Activated CD4-positive, alpha-beta T cell treated with anti-CD3 and anti-CD28 coated beads, Interleukin-2, amount 10 ng/mL, durations not matched to agents 7 days and 5 days (primary cell): Measurements from ENCODE around the gene NVL. TPM values are rescaled to one million over a fixed set of nuclear protein-coding genes. Genes with fewer than 3 reads are reported as not detected.
A peak's percentile ranks its signal among the peaks of the same experiment; 100 is the strongest.

Experiments used
- CTCF ChIA-PET: fragments of 350-600 bp; sonication (Branson Sonifier 250); formaldehyde crosslinking; loops from one replicate; lab custom pipeline; 2021; ENCODE audit warnings: antibody characterized with exemption; lab: Charles Lee
- POLR2A ChIA-PET: fragments of 350-600 bp; sonication (Branson Sonifier 250); formaldehyde crosslinking; loops from one replicate; lab custom pipeline; 2021; ENCODE audit warnings: antibody characterized with exemption; lab: Charles Lee
- DNase-seq: peaks from one replicate; pipeline ENCODE4 v3.0.0-alpha.2; 2020
- H3K27ac Mint-ChIP-seq: one replicate; pipeline ENCODE4 v1.8.0; 2021; ENCODE audit warnings: mild to moderate bottlenecking, moderate library complexity, mixed read lengths
- H3K27me3 Mint-ChIP-seq: one replicate; pipeline ENCODE4 v1.8.0; 2021; ENCODE audit warnings: mixed read lengths
- H3K36me3 Mint-ChIP-seq: one replicate; pipeline ENCODE4 v1.8.0; 2021; ENCODE audit warnings: low read depth, mixed read lengths
- H3K4me1 Mint-ChIP-seq: one replicate; pipeline ENCODE4 v1.8.0; 2021; ENCODE audit warnings: mixed read lengths
- H3K4me3 Mint-ChIP-seq: one replicate; pipeline ENCODE4 v1.8.0; 2021; ENCODE audit warnings: mild to moderate bottlenecking, moderate library complexity, mixed read lengths
- H3K9me3 Mint-ChIP-seq: one replicate; pipeline ENCODE4 v1.8.0; 2021; ENCODE audit warnings: mixed read lengths
- total RNA-seq, 2 experiments: library from RNA; stranded (reverse); gene quantifications; one replicate each; pipeline ENCODE4 v1.2.3, GENCODE V29; 2021

Gene NVL
- 10 to 100 TPM; 41.6 to 43.5 TPM for total RNA-seq

DNA sequence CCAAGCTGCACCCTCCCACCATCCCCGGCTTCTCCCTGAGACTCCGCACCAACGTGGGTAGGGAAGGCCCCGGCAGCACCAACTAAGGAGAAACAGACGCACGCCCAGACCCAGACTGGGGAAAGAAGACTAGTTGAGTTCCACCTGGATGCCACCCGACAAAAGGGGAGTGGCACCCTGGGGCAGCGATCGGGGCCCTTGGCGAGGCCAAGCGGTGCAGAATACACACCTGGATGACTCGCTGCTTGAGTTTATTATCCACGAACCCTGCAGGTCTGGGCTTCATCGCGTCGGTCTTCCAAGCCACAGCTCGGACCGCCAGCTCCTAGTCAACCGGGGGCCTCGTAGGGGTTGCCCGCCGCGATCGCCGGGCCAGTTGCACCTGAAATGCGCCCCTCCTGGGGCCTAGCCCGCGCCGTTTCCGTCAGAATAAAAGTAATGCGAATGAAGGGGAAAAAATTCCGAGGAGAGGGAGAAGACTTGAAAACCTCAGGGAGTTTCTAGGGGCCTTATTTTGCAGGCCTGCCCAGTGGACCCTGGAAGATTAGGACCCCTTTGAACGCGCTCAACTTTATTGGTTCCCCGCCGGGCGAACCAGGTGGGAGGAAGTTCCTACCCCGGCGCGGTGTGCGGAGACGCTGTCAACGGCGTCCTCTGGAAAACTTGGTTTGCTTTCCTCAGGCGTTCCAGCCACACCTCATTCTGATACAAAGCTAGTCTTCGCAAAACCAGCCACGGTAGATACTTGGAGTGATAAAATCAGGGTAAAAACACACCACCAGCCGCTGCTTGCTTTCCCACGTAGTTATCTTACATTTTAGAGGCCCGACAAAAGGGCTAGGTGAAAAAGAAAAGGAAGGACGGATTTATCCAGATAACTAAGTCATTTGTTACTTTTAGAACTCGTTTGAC lies at the start of gene NVL:
TSS of gene NVL (minus strand) at position 331 of the 912 bp plus-strand sequence. CDS start at position 286, 45 bp downstream.
- H3K4me1 Mint-ChIP-seq, result peaks cover 55% of the 10 kb centered on the region
- ChIA-PET POLR2A (interaction anchor here (0.6 kb wide), 1 partner anchor 66 kb away, joined by 3 read pairs; no protein-coding TSS in a partner anchor), CTCF (interaction anchor here (1.0 to 1.6 kb wide), 5 partner anchors 34 to 214 kb away, joined by 3 to 4 read pairs (median 3); no protein-coding TSS in a partner anchor)
- peak; percentile 86 for DNase-seq
- peak within 1 kb of the TSS; percentile 98 for H3K4me3 Mint-ChIP-seq
- peaks cover 5% of the 10 kb centered on the region for H3K36me3 Mint-ChIP-seq
- H3K9me3 Mint-ChIP-seq, result peaks cover 3% of the 10 kb centered on the region
- peak within 1 kb of the TSS; percentile 100 for H3K27ac Mint-ChIP-seq
- no peaks in the 10 kb centered on the region for H3K27me3 Mint-ChIP-seq

DNA sequence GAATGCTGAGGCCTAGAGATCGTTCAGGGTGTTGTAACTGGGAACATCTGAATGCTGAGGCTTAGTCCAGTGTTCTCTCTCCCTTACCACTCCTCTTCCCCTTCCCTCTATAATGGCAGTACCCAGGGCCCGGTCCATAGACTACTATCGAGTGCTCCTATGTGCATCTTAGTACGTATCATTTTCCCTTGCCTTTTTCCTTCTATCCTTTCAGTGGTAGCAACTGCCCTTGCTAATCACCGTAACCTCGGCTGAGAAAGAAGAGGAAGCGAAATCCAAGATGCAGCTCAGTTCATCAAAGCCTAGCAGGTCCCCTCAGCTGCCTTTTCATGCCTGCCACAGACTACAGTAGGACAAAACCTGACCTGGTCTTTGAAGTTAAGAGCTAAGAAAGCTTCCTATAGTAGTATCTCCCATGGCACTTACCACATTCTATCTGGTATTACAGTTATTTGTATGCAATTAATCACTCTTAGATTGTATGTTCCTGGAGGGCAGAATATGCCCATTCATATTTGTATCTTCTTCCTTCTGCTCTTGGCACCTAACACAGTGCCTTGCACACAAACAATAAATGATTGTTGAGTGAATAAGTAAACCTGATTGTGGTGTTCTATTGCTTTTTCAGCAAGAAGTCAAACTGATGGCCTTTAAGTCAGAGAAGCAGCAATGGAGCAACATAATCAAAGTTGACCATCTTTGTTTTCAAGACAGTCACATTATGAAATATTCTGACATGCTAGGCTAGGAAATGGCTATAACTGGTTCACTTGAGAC lies 49.1 kb upstream of the NVL start:
- Mint-ChIP-seq H3K9me3 (no peaks in the 10 kb centered on the region), H3K27me3 (no peaks in the 10 kb centered on the region), H3K36me3 (peaks cover 82% of the 10 kb centered on the region), H3K4me3 (peak overlapping the region; percentile 62), H3K4me1 (peaks cover 89% of the 10 kb centered on the region), H3K27ac (peak overlapping the region; percentile 82)
- no peak for DNase-seq
- CTCF ChIA-PET, result interaction anchor here (1.5 kb wide), 1 partner anchor 11 kb away, joined by 4 read pairs; no protein-coding TSS in a partner anchor
- POLR2A ChIA-PET, result no interaction called here

DNA sequence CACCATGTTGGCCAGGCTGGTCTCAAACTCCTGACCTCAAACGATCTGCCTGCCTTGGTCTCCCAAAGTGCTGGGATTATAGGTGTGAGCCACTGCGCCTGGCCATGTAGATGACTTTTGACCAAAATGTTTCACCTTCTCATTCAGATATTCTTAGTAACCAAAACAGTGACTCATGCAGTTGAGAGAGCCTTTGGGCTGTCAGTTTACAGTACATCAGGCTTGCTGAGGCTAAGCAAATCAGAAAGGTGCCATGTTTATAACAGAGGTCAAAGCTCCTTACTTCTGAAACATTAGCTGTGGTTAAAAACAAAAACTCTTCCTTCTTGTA lies 47.7 kb upstream of the NVL start:
- Mint-ChIP-seq H3K9me3 (no peaks in the 10 kb centered on the region), H3K4me3 (no peak overlapping the region), H3K4me1 (peaks cover 89% of the 10 kb centered on the region), H3K27me3 (no peaks in the 10 kb centered on the region), H3K36me3 (peaks cover 86% of the 10 kb centered on the region), H3K27ac (peak overlapping the region; percentile 87)
- DNase-seq, result peak; percentile 22
- ChIA-PET CTCF (interaction anchor here (0.6 to 2.0 kb wide), 6 partner anchors 13 to 259 kb away, joined by 3 to 5 read pairs (median 3); no protein-coding TSS in a partner anchor), POLR2A (no interaction called here)

DNA sequence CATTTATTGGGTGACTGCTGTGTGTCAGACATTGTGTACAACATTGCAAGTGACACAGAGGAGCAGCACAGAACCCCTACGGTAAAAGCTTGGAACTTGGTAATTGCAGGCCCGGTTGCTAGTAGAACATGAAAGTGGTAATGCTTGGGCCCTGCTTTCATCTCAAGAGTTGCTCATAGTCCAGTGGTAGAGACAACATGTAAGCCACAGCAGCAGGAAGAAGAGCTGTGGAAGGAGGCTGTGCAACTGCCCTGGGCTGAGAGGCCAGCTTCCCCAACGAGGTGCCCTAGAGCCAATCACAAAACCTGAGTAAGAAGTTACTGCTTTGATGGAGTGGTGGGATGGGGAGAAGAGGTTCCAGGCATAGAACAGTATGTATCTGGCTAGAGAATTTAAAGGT lies 45.1 kb upstream of the NVL start:
- H3K36me3 Mint-ChIP-seq, result peaks cover 84% of the 10 kb centered on the region
- CTCF ChIA-PET, result interaction anchor here (0.6 to 1.7 kb wide), 4 partner anchors 9 to 236 kb away, joined by 3 to 4 read pairs (median 4); no protein-coding TSS in a partner anchor
- peaks cover 66% of the 10 kb centered on the region for H3K4me1 Mint-ChIP-seq
- no peak for DNase-seq
- POLR2A ChIA-PET, result interaction anchor here (0.7 kb wide), 1 partner anchor 166 kb away, joined by 23 read pairs; no protein-coding TSS in a partner anchor
- H3K9me3 Mint-ChIP-seq, result no peaks in the 10 kb centered on the region
- H3K27ac Mint-ChIP-seq, result peak overlapping the region; percentile 81
- H3K4me3 Mint-ChIP-seq, result no peak overlapping the region
- no peaks in the 10 kb centered on the region for H3K27me3 Mint-ChIP-seq

DNA sequence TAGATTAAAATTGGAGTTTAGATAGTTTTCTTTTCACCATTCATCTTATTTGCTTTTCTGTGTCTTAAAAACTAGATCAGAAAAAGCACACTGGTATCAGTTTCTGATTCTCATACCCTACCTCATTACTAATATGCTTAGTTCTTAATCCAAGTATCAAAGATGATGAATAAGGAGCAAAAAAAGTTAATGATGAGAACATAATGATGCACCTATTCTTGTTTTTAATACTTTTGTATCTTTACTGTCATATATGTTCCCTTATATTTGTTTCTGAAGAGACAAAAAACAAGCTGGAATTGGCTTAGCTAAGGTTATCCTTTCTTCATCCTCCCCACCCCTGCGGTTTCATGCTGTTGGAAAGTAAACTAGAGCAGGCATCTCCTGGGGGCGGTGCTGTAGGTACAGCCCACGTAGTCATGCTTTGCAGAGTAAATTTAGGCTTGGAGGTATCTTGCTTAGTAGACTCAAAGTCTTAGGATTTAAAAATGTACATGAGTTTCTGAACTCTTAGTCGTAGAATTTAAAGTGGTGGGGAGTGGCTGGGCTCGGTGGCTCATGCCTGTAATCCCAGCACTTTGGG lies 43.1 kb upstream of the NVL start:
- Mint-ChIP-seq H3K4me1 (peaks cover 51% of the 10 kb centered on the region), H3K9me3 (no peaks in the 10 kb centered on the region), H3K27me3 (no peaks in the 10 kb centered on the region), H3K27ac (peak overlapping the region; percentile 57), H3K4me3 (no peak overlapping the region), H3K36me3 (peaks cover 83% of the 10 kb centered on the region)
- CTCF ChIA-PET, result interaction anchor here (0.6 to 1.0 kb wide), 2 partner anchors 9 to 1647 kb away, joined by 3 read pairs; no protein-coding TSS in a partner anchor
- POLR2A ChIA-PET, result no interaction called here
- DNase-seq, result no peak

DNA sequence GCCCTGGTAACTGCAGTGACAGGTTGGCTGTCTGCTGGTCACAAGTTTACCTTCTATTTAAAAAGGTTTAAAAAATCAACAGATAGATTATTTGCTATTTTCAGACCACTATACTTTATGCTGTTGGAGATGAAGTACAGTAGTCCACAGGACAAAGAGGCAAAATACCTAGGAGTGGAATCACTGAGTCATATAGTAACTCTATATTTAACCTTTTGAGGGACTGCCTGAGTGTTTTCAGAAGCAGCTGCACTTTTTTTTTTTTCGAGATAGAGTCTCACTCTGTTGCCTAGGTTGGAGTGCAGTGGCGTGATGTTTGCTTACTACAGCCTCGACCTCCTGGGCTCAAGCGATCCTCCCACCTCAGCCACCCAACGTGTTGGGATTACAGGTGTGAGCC lies 38.4 kb upstream of the NVL start:
- ChIA-PET POLR2A (no interaction called here), CTCF (interaction anchor here (0.6 to 1.7 kb wide), 4 partner anchors 9 to 74 kb away, joined by 3 to 5 read pairs (median 4); no protein-coding TSS in a partner anchor)
- no peak overlapping the region for H3K27ac Mint-ChIP-seq
- H3K4me1 Mint-ChIP-seq, result peaks cover 22% of the 10 kb centered on the region
- H3K9me3 Mint-ChIP-seq, result no peaks in the 10 kb centered on the region
- no peak overlapping the region for H3K4me3 Mint-ChIP-seq
- H3K36me3 Mint-ChIP-seq, result peaks cover 73% of the 10 kb centered on the region
- H3K27me3 Mint-ChIP-seq, result no peaks in the 10 kb centered on the region
- DNase-seq, result no peak

DNA sequence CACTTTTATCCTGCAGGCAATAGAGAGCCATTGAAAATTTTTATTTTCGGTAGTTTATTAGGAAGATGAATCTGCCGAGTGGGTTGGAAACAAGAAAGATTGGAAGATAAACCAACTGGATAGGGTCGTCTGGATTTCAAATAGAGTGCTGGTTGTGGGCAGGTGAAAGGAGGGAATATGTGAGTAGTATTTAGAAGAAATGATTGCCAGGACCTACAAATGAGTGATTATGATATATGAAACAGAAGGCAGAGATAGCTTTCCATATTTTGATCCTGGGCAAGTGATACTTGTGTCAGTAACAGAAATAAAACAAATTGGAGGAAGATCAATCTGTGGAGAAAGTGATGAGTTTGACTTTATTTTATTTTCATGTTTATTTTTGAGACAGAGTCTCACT lies 29.2 kb upstream of the NVL start:
- Mint-ChIP-seq H3K9me3 (no peaks in the 10 kb centered on the region), H3K4me3 (no peak overlapping the region), H3K4me1 (peaks cover 53% of the 10 kb centered on the region), H3K27me3 (no peaks in the 10 kb centered on the region), H3K27ac (no peak overlapping the region), H3K36me3 (peaks cover 39% of the 10 kb centered on the region)
- ChIA-PET POLR2A (no interaction called here), CTCF (no interaction called here)
- DNase-seq, result no peak

DNA sequence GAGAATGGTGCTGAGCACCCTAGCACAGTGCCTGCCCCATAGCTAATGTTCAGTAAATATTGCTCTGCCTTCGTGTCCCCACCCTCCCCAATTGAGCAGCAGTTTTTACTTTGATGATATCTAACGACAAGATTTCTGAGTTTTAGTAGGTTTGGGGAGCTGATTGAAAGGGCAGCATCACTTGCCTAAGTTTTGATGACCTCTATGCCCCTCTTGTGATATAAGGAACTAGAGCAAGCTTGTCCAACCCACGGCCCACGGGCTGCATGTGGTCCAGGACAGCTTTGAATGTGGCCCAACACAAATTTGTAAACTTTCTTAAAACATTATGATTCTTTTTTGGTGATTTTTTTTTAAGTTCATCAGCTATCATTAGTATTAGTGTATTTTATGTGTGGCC lies 28.3 kb upstream of the NVL start:
- Mint-ChIP-seq H3K27me3 (no peaks in the 10 kb centered on the region), H3K36me3 (peaks cover 31% of the 10 kb centered on the region), H3K27ac (no peak overlapping the region), H3K4me1 (peaks cover 53% of the 10 kb centered on the region), H3K4me3 (peak overlapping the region; percentile 87), H3K9me3 (no peaks in the 10 kb centered on the region)
- ChIA-PET POLR2A (no interaction called here), CTCF (interaction anchor here (0.6 to 1.6 kb wide), 7 partner anchors 13 to 612 kb away, joined by 3 to 4 read pairs (median 3); no protein-coding TSS in a partner anchor)
- DNase-seq, result no peak

DNA sequence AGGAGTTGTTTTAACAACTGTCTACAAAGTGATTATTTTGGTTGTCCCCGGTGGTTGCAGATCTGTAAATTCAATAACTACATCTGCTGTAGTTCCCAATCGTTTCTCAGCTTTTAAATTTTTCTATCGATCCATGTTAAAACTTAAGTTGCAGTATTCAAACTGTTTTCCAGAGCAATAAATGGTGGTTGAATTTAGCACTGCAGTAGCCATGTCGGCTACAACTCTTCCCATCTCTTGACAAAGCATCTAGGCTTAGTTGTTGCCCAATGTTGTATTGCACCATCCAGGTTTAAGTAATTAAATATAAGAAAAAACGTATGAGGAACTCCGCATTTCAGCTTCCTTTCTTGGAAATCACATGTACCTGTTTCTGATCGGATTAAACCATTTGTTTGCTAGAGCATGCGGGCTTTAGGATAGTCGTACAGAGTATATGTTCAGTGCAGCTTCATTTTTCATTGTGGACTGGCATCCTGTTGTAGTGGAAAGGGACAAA lies 27.7 kb upstream of the NVL start:
- Mint-ChIP-seq H3K4me3 (peak overlapping the region; percentile 87), H3K4me1 (peaks cover 50% of the 10 kb centered on the region), H3K27ac (peak overlapping the region; percentile 80), H3K36me3 (peaks cover 27% of the 10 kb centered on the region), H3K27me3 (no peaks in the 10 kb centered on the region), H3K9me3 (no peaks in the 10 kb centered on the region)
- ChIA-PET CTCF (interaction anchor here (0.9 to 1.6 kb wide), 4 partner anchors 14 to 612 kb away, joined by 3 to 4 read pairs (median 3); no protein-coding TSS in a partner anchor), POLR2A (no interaction called here)
- DNase-seq, result no peak

DNA sequence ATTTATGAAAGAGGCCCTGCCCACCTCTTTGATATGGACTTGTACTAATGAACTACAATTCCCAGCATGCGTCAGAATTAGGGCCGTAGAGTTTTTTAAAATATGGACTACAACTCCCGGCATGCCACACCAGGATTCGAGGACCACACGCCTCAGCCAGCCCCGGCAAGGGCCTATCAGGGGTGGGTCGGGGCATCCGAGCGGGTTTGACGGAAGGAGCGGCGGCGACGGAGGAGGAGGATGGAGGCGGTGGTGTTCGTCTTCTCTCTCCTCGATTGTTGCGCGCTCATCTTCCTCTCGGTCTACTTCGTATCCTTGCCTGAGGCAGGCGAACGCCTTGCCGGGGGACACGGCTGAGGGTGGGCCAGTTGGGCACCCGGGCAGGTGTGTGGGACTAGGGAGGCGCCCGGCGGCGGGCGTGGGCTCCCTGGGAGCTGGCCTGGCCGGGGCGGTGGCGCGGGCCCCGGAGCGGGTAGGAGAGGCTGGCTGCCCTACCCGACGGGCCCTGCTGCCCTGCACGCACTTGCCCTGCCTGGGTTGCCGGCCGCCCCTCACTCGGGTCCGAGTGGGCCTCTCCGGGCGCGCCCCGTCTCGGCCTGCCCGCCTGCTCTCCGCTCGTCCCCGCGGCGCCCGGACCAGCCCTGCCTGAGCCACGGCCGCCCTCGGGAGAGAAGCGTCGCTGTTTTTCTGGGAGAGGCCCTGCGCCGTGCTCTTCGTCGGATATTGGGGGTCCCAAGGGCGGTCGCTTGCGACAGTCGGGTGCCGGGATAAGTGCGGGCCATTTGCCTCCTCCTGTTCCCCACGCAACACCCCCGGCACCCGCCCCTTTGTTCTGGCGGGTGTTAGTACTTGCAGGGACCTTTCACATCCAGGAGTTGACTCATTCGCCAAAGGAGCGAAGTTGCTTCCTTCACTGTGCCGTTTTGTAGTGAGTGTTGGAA lies 27.0 kb upstream of the NVL start, which contains the start of gene CNIH4:
TSS of gene CNIH4 (plus strand) at position 195 of the 941 bp plus-strand sequence. CDS start at position 241, 46 bp downstream.
- peaks cover 47% of the 10 kb centered on the region for H3K4me1 Mint-ChIP-seq
- no peaks in the 10 kb centered on the region for H3K27me3 Mint-ChIP-seq
- H3K4me3 Mint-ChIP-seq, result peak within 1 kb of the TSS; percentile 88
- H3K27ac Mint-ChIP-seq, result peak within 1 kb of the TSS; percentile 88
- peaks cover 21% of the 10 kb centered on the region for H3K36me3 Mint-ChIP-seq
- DNase-seq, result peak; percentile 95
- ChIA-PET POLR2A (interaction anchor here (0.6 kb wide), 1 partner anchor 532 kb away, joined by 4 read pairs; no protein-coding TSS in a partner anchor), CTCF (interaction anchor here (1.0 to 1.7 kb wide), 5 partner anchors 15 to 249 kb away, joined by 3 to 4 read pairs (median 3); no protein-coding TSS in a partner anchor)
- no peaks in the 10 kb centered on the region for H3K9me3 Mint-ChIP-seq
